PC-9 (cell line): ENCODE results near the gene CALCB.

Source experiments
- CTCF ChIP-seq: fragments of 200-600 bp; sonication (generic); conservative IDR thresholded peaks from 2 replicates; pipeline ENCODE4 v1.6.1; 2017; ENCODE audit warnings: mixed run types, antibody characterized with exemption, mild to moderate bottlenecking, moderate library complexity
- EZH2 ChIP-seq: fragments of 200-600 bp; sonication (generic); IDR thresholded peaks from 2 replicates; pipeline ENCODE4 v1.8.0; 2017; ENCODE audit warnings: antibody characterized with exemption, low read depth

- TF ChIP-seq CTCF (no peak), EZH2 (no peak)
Measured at GRCh38 chr11:15091625-15092024, 18.2 kb downstream of the CALCB start.
